Muscle of back (tissue), 11 donors: ENCODE results near the gene AGAP3. TPM values are rescaled to one million over a fixed set of nuclear protein-coding genes. Genes with fewer than 3 reads are reported as not detected.

ENCODE experiments used
- DNase-seq, 3 donors: peaks; one replicate each; pipeline versions ENCODE4 v3.0.0 to v3.0.0-alpha.2; 2013
- polyA plus RNA-seq, 10 donors: library from polyadenylated mRNA; unstranded; fragments of 120-200 nt; gene quantifications; one replicate each; pipeline ENCODE4 v1.2.1, GENCODE V29; 2013; ENCODE audit not compliant: insufficient read length in 10 of 10

The AGAP3 gene
- polyA plus RNA-seq, 10 donors: 53.5 to 84.1 (median 67.8) TPM

DNA sequence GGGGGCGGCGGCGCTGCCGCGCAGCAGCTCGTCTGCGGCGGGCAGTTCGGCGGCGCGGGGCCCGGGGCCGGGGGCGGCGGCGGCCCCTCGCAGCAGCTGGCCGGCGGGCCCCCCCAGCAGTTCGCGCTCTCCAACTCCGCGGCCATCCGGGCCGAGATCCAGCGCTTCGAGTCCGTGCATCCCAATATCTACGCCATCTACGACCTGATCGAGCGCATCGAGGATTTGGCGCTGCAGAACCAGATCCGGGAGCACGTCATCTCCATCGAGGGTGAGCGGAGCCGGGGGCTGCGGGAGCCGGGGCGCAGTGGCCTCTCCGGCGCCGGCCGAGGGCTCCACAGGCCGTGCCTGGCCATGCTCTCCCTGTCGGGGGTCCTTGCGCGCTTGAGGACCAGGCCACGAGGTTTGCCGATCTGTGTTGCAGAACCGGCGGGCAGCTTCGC, 548 bp downstream of the AGAP3 start:
- DNase-seq: no peak

DNA sequence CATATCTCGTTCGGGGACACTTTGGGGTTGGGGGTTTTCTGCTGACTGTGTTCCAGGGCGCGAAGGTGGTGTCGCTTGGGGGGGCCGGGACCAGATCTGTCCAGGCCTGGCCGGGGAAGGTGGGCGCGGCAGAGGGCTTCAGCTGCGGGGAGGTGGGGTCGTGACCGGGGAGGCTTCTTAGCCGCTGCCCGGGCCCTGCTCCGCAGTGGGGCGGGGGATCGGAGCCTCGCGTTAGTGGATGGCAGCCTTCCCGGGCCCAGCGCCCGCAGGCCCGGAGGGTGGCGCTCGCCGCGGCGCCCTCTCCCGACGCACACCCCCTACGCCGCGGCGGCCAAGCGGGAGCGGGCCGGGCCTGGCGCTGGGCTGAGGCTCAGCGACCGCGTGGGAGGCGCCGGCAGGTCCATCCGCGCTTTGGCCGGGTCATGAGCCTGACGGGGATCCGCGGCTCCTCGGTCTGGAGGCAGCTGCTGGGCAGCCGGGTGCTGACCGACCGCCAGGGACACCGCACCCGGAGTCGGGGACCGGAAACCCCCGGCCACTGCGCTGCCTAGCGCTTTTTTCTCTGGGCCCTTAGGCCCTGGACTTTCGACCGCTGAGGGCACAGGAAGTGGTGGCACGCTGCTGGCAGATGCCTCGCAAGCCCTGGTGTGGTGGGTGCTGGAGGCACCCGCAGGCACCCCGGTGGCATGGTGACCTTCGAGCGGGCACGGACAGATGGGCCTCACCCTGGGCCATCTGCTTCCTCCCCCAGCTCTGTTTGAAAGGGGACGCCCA, 1.2 kb downstream of the AGAP3 start:
- DNase-seq: peak in 2 of 3 donors; percentile 62 to 79

DNA sequence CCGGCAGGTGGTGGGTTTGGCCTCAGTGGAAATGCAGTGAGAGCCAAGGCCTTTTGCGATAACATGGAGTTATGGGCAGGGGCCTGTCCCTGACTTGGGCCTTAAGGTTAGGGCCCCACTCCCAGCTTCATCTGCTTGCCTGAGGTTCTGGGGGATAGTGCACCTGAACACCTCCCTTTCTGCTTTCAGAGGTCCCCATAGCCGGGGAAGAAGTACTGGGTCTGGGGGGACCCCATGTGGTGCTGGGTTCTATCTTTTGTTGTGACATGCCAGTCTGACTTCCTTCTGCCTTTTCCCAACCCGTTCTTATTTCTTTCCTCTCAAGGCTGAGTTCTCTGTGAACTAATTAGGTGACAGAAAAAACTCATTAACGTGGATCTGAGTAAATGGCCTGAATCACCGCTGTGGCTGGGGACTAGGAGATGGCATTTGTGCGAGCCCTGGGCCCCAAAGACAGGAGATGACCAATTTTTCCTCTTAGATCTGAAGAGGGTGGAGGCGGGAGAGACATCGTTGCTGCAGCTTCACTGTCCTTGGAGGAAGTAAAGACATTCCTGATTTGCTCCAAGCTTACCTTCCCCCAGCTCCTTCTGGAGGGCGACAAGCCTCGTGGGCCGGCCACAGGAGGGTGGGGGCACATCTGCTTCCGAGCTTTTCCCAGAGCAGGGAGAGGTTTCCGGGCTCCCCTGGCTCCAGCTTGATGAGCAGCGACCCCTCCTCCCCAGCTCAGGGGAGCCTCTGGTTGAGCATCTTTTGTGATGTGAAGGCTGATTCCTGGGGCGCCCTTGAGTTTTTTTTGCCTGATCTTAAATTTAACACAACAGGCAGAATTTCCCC, 2.0 kb downstream of the AGAP3 start:
- DNase-seq: no peak

DNA sequence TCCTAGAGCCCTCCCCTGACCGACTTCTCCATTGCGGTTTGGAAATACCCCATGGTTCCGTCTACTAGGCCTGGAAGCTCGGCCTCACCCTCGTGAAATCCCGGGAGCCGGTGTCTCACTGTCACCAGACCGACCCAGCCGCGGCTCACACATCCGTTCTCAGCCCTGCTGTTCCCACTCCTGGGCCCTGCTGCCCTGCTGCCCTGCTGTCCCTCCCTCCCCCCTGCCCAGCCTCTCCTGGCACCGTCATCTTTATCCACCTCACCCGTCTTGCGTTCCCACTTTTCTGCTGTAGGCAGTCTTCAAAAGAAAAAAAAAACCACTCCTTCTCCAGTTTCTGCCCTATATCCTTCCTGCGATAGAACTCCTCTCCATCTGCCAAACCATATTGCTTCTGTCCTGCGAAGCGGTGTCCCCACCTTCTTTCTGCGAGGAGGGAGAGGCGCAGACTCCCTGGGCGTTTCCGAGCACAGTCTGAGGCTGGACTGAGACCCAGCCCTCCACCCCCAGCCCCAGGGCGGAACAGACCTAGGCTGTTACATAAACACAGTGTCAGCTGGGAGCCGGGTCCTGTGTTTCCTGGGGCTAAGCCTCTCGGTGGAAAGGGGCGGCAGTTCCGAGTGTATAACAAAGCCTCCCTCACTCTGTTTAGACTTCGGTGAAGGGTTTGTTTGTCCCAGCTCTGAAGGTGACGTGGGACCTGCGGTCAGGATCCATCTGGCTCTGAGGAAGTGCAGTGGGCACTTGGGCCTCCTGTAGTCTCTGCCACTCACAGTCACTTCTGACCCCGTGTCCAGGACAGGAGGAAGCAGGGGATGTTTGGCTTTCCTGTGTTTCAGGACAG, 2.8 kb downstream of the AGAP3 start:
- DNase-seq: peak in 2 of 3 donors; percentile 56 to 81

DNA sequence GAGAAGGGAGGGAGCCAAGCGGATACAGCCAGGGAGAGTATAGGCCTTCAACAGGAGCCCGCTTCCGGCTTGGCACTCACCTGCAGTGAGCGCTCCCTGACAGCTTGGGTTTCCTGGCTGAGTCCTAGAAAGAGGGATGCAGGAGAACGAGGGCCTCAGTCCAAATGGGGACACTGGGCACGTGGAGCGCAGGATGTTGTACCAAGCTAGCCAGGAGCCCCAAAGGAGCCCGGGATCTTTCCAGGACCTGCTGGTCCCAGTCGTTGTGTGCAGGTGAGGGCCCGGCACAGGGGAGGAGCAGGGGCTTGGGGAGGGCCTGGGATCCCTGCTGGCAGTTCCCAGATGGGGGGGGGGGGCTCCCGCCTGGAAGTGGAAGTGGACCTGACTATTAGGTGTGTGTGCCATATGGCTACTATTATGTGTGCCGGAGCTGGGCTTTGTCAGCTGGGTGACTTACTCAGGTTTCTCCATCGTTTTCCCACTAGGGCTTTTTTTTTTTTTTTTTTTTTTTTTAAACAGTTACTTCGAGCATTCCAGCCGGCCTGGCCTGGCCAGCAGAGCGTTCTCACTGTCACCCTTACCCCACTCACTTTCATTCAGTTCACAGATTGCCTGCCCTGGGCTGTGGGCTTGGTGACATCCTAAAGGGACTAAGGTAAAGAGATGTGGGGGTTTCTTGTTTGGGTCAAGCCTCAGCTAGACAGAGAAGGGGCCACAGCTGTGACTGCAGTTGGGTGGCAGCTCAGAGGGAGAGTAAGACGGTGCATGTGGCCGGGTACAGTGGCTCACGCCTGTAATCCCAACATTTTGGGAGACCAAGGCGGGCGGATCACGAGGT, 3.8 kb downstream of the AGAP3 start:
- no peak for DNase-seq

DNA sequence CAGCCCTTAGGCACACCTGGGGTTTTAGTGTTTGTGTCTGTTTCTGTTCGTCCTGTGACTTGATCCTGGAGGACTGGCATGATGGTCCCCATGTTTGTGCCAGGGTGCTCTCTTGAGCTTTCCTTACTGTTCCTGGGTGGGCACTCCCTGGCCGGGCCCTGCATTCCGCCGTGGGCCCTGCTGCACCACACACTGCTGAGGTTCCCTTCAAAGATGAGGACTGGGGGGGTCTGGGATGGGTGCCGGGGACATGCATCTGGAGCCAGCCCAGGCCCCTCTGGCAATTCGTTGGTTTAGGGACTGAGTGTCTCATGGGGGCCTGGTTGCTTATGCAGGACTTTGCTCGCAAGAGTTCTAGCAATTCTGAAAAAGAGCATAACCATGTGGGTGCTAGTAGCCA, 4.7 kb downstream of the AGAP3 start:
- DNase-seq: no peak

DNA sequence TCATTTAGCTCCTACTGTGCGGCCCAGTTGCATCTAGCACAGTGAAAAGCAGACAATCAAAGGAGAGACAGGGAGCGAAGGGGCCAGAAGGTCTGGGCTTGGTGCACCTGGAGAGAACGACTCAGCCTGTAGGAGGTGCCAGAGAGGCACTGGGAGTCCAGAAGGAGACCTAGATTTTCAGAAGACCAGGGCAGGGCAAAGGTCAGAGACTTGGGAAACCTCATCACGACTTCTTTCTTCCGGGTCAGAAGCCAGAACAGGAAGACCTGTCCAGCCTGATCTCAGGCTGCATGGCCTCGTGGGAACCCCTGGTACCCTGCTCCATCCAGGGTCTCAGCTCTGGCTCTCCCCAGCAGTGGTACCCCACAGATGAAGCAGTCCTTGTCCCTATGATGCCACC, 5.2 kb downstream of the AGAP3 start:
- no peak for DNase-seq

DNA sequence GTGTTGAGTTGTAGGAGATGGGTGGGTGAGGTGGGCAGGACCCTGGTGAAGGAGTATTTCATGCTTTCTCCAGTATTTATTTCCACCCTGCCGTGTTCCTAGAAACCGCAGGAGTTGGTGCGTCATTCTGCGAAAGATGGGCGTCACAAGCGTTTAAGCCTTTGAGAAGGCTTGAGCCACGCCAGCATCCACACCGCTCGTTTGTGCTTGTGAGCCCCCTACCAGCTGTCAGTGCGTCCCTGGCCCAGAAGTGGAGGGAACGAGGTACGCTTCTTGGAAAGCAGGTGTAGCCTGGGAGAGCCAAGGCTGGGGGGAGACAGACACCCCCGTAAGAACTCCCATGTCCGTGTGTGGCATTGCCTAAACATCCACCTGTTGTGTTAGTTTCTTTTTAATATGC, 5.7 kb downstream of the AGAP3 start:
- no peak for DNase-seq

- no peak for DNase-seq
Measured at GRCh38 chr7:151093748-151094147, 7.5 kb downstream of the AGAP3 start.

GRCh38 chr7:151094675-151095074, 8.4 kb downstream of the AGAP3 start:
- no peak for DNase-seq

DNA sequence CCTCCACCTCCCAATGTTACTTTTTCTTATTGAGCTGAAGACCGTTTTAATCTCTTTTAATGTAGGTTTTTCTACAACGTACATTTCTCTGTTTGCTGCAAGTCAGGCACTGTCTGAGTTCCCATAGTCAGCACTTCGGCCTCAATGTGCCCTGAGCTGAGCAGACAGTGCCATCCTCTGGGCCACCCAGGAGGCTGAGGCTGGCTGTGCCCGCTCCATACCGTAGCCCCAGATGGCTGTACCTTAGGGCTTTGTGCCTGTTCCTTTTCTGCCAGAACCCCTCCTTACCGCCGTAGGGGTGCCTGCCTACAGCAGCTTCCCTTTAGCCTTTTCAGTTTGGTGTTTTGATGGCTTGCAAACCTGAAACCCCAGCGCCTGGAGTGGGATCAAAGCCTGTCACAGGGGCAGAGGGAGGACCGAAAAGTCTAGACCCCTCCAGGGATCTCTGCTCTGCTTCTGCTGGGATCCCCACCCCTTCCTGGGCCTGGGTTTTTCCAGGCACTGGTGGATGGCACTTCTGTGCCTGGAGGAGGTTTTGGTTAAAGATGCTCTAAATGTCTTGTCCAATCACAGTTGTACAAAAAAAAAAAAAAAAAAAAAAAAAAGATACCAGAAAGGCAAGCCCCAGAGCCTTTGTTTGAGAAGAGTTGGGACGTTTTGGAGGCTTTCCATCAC, 9.0 kb downstream of the AGAP3 start:
- no peak for DNase-seq

- no peak for DNase-seq
Measured at GRCh38 chr7:151095828-151096475, 9.7 kb downstream of the AGAP3 start.

GRCh38 chr7:151099486-151100211, 13.4 kb downstream of the AGAP3 start:
- no peak for DNase-seq

DNA sequence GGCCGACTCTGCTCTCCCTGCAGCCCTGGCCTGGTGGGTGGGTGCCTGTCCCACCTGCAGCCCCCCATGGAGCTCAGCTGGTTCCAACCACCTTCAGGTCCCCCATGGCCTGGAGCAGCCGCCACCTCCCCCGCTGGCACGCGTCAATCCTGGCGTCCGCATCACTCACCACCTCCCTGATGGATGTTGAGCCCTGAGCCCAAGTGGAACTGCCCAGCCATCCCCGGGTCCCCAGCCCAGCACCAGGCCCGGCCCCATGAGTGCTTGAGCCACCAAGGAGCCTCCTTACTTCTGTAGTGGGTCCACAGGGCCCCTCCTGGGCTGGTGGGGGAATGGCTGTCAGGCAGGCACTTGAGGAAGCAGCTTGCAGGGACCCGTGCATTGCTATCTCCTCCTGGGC, 14.6 kb downstream of the AGAP3 start:
- DNase-seq: no peak

DNA sequence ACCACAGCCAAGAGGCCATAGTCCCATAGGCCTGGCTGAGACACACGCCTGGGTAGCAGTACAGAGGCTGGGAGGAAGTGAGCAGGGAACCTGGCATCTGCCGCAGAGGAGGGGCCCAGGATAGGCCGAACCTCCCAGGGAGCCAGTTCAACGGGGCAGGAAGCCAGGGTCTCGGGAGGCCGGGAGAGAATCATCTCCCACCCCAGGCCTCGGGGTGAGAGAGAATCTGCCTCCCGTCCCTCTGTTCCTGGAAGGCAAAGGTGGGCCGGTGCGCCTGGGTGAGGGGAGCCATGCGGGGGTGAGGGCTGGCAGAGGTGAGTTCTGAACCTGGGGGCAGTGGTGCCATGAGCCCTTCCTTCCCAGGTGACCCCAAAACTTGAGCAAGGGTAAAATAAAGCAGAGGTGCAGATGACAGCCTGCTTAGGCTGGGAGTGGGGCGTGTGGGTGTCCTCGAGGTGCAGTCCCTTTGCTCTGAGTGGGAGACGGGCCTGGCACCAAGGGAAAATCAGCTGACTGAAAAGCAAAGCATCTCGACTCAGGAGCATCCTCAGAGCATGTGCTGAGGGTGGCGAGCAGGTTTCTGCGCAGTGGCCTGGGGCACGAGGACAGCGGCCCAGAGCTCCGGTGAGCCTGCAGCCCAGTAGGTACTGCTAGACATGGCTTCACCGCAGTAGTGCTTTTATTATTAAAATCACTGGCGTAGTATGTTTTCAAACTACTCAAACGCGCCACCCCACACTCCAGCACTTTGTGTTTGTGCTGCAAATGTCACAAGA, 15.5 kb downstream of the AGAP3 start:
- DNase-seq: no peak

DNA sequence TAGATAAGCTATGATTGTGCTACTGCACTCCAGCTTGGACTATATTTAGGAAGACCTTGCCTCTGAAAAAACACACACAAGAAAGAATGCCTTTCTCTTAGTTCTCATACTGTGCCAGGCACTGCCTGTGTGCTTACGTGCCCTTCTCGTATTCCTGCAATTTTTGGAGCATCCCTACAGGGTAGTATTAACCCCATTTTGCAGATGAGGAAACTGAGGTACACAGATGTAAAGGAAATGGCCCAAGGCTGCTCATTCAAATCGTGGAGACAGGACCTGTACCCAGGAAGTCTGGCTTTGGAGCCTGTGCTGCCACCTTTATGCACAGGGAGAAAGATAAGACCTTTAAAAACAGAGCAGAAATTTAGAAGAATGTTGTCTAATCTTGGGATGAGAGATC, 16.7 kb downstream of the AGAP3 start:
- no peak for DNase-seq

- no peak for DNase-seq
Measured at GRCh38 chr7:151103973-151104372, 17.7 kb downstream of the AGAP3 start.

- DNase-seq: peak in 1 of 3 donors; percentile 79
Measured at GRCh38 chr7:151104411-151105235, 18.3 kb downstream of the AGAP3 start.
